HL-60 (cell line): ENCODE measurements around the gene PARP12.

Experiments used
- GABPA ChIP-seq: IDR thresholded peaks from 2 replicates; pipeline ENCODE4 v1.6.1; 2012; ENCODE audit warnings: low read depth
- POLR2AphosphoS5 ChIP-seq: IDR thresholded peaks from 2 replicates; pipeline ENCODE4 v1.6.1; 2012; ENCODE audit warnings: low read depth
- REST ChIP-seq: IDR thresholded peaks from 2 replicates; pipeline ENCODE4 v1.6.1; 2012; ENCODE audit warnings: low read depth; ENCODE audit not compliant: insufficient replicate concordance
- SPI1 ChIP-seq: IDR thresholded peaks from 2 replicates; pipeline ENCODE4 v1.6.1; 2012; ENCODE audit warnings: low read depth, mild to moderate bottlenecking, borderline replicate concordance
- TF ChIP-seq, protein P1 (sequence below): IDR thresholded peaks from one replicate; pipeline ENCODE4 v1.5.1; 2011; ENCODE audit warnings: low read length, control low read depth, inconsistent platforms; ENCODE audit not compliant: insufficient read depth

DNA sequence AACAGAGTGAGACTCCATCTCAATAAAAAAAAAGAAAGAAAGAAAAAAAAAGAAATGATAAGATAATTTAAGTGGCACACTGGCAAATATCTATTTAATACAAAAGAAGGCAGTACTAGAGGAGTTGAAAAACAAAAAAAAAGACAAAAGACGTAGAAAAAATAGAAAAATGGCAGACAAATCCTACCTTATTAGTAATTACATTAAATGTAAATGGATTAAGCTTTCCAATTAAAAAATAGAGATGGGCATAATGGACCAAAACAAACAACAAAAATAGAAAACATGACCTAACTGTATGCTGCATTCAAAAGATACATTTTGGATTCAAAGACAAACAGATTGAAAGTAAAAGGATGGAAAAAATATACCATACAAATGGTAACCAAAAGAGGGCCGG is 5.3 kb upstream of the PARP12 start:
- TF ChIP-seq, protein P1, sequence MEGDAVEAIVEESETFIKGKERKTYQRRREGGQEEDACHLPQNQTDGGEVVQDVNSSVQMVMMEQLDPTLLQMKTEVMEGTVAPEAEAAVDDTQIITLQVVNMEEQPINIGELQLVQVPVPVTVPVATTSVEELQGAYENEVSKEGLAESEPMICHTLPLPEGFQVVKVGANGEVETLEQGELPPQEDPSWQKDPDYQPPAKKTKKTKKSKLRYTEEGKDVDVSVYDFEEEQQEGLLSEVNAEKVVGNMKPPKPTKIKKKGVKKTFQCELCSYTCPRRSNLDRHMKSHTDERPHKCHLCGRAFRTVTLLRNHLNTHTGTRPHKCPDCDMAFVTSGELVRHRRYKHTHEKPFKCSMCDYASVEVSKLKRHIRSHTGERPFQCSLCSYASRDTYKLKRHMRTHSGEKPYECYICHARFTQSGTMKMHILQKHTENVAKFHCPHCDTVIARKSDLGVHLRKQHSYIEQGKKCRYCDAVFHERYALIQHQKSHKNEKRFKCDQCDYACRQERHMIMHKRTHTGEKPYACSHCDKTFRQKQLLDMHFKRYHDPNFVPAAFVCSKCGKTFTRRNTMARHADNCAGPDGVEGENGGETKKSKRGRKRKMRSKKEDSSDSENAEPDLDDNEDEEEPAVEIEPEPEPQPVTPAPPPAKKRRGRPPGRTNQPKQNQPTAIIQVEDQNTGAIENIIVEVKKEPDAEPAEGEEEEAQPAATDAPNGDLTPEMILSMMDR: no peak
- TF ChIP-seq POLR2AphosphoS5 (no peak), GABPA (no peak), REST (no peak), SPI1 (no peak)
